ENCODE measurements around the gene EXPH5. TPM values are rescaled to one million over a fixed set of nuclear protein-coding genes. Genes with fewer than 3 reads are reported as not detected.

EXPH5 gene
- total and polyA plus RNA-seq, 2 of the 8 experiments (the other 6 are each of a cell fraction or from before 2014, with no cell fraction given), result 1.1 to 11.5 TPM

DNA sequence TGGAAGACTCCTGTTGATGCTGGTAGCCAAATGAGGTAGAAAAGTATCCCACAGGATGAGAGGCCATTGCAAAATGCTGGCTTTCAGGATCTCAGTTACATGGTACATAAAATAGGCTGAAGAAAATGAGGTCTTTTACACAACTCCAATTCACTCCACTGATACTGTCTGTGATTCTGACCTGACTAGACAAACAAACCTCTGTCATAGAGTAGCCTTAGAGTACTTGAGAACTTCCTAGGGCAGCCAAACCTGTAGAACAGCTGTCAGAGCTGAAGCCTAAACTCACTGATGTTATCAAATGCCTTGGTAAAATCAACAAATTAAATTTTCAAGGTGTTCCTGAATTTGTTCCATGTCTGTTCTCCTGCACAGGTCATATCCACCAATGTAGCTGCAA is 69.1 kb downstream of the EXPH5 start:
- no peak overlapping the region for H2BK120ac ChIP-seq (replicated peaks; ENCODE audit: low read depth, low read length)
- no peak overlapping the region for H3K4me2 ChIP-seq (ENCODE audit: insufficient read depth in 1 of 2, low read depth in 2 of 2, low read length in 2 of 2)
- H3K14ac ChIP-seq (ENCODE audit: insufficient read length), result no peak overlapping the region
- no peak for FAIRE-seq
- H2BK15ac ChIP-seq (ENCODE audit: low read length), result no peak overlapping the region
- H3K79me2 ChIP-seq (ENCODE audit: control insufficient read depth in 1 of 2, insufficient read depth in 2 of 2, low read length in 2 of 2), result no peaks in the 10 kb centered on the region
- no peak overlapping the region for H3K4me3 ChIP-seq (ENCODE audit: extremely low read depth in 1 of 4, insufficient read depth in 2 of 4, low read depth in 3 of 4, low read length in 4 of 4)
- no peaks in the 10 kb centered on the region for H3K27me3 ChIP-seq (replicated peaks in 1 of 4; ENCODE audit: control insufficient read depth in 3 of 4, extremely low read depth in 1 of 4, insufficient read depth in 3 of 4, low read length in 3 of 4)
- H3K23ac ChIP-seq (ENCODE audit: insufficient read length), result no peak overlapping the region
- no peak overlapping the region for H2BK20ac ChIP-seq (ENCODE audit: low read length)
- DNase-seq (ENCODE audit: low read depth in 1 of 2, low spot score in 2 of 2), result no peak
- H4K20me1 ChIP-seq (replicated peaks in 1 of 2; ENCODE audit: control insufficient read depth in 1 of 2, insufficient read depth in 2 of 2, low read length in 2 of 2), result no peaks in the 10 kb centered on the region
- H4K8ac ChIP-seq (ENCODE audit: extremely low read depth, insufficient read depth, low read length), result no peak overlapping the region
- no peak overlapping the region for H3K56ac ChIP-seq (replicated peaks; ENCODE audit: insufficient read length, low read depth, low read length)
- no peaks in the 10 kb centered on the region; a peak in 1 of 8 replicates for H3K36me3 ChIP-seq (ENCODE audit: control insufficient read depth in 2 of 4, insufficient read depth in 4 of 4, low read length in 3 of 4)
- H3K18ac ChIP-seq (ENCODE audit: extremely low read depth, low read length), result no peak overlapping the region
- no peak overlapping the region for H3K9ac ChIP-seq (replicated peaks in 1 of 4; ENCODE audit: extremely low read depth in 1 of 4, low read depth in 3 of 4, low read length in 3 of 4)
- H3K27ac ChIP-seq (ENCODE audit: low read depth, low read length), result no peak overlapping the region
- H3K23me2 ChIP-seq (ENCODE audit: low read depth, low read length), result no peaks in the 10 kb centered on the region
- no peak overlapping the region for H4K5ac ChIP-seq (ENCODE audit: insufficient read length, low read depth, low read length)
- no peak overlapping the region for H2AK5ac ChIP-seq (ENCODE audit: low read depth, low read length)
- H3K4ac ChIP-seq (replicated peaks; ENCODE audit: insufficient read length, low read depth, low read length), result no peak overlapping the region
- ChIA-PET CTCF (ENCODE audit: partially characterized antibody) (interaction anchor here (0.6 kb wide), 1 partner anchor 118 kb away, joined by 4 read pairs; no protein-coding TSS in a partner anchor), POLR2A (ENCODE audit: partially characterized antibody) (interaction anchor here (1.0 to 1.3 kb wide), 2 partner anchors 26 to 27 kb away, joined by 3 to 4 read pairs; partner anchors contain the start of gene POGLUT3)
- no peak overlapping the region for H2BK12ac ChIP-seq (ENCODE audit: low read depth, low read length)
- H2AFZ ChIP-seq (ENCODE audit: low read length), result no peak overlapping the region
- H2BK5ac ChIP-seq (ENCODE audit: low read depth, low read length), result no peak overlapping the region
- H3K9me3 ChIP-seq (ENCODE audit: insufficient read depth in 2 of 2, low read depth in 1 of 2, low read length in 1 of 2), result no peaks in the 10 kb centered on the region
- H3K4me1 ChIP-seq (replicated peaks in 1 of 4; ENCODE audit: control insufficient read depth in 3 of 4, insufficient read depth in 4 of 4, low read length in 3 of 4), result no peaks in the 10 kb centered on the region
- H3K79me1 ChIP-seq (ENCODE audit: low read depth, low read length), result no peaks in the 10 kb centered on the region
- H4K91ac ChIP-seq (replicated peaks; ENCODE audit: insufficient read length, low read length), result no peak overlapping the region
- TF ChIP-seq CHD1 (IDR thresholded peaks at IDR 0.05; ENCODE audit: low read depth, low read length) (no peak), CBX5 (IDR thresholded peaks at IDR 0.05; ENCODE audit: low read depth, low read length) (no peak), BRCA1 (IDR thresholded peaks at IDR 0.05; ENCODE audit: low read depth, low read length) (no peak), SRF (IDR thresholded peaks at IDR 0.05; ENCODE audit: low read depth, low read length) (no peak), BACH1 (IDR thresholded peaks at IDR 0.05; ENCODE audit: low read length) (no peak), CEBPB (IDR thresholded peaks at IDR 0.05; ENCODE audit: low read depth, low read length) (no peak), HDAC2 (IDR thresholded peaks at IDR 0.05; ENCODE audit: borderline replicate concordance in 1 of 2, low read depth in 2 of 2, low read length in 2 of 2) (no peak), EP300 (IDR thresholded peaks at IDR 0.05; ENCODE audit: borderline replicate concordance in 1 of 2, low read depth in 2 of 2, low read length in 2 of 2) (no peak), NANOG (IDR thresholded peaks at IDR 0.05; ENCODE audit: insufficient read depth, low read depth, low read length, poor library complexity, severe bottlenecking) (no peak), KDM1A (IDR thresholded peaks at IDR 0.05; ENCODE audit: borderline replicate concordance, low read length) (no peak), RXRA (IDR thresholded peaks at IDR 0.05; ENCODE audit: insufficient read depth, low read depth, low read length) (no peak), SP2 (IDR thresholded peaks at IDR 0.05; ENCODE audit: low read length) (no peak), SP4 (IDR thresholded peaks at IDR 0.05; ENCODE audit: low read length) (no peak), CHD2 (IDR thresholded peaks at IDR 0.05; ENCODE audit: low read length) (no peak), ASH2L (IDR thresholded peaks at IDR 0.05; ENCODE audit: low read length) (no peak), CBX8 (IDR thresholded peaks at IDR 0.05; ENCODE audit: borderline replicate concordance, low read depth, low read length) (no peak), MAFK (IDR thresholded peaks at IDR 0.05; ENCODE audit: low read depth, low read length) (no peak)
